Activated CD4-positive, alpha-beta T cell treated with anti-CD3 and anti-CD28 coated beads for 4 hours (primary cell): Measurements from ENCODE around the gene ZRANB2.

ENCODE experiments used
- DNase-seq, 2 donors: peaks; one replicate each; pipeline ENCODE4 v3.0.0-alpha.2; 2020

ZRANB2 gene

GRCh38 chr1:71080739-71081696, at the start of gene ZRANB2:
Gene ZRANB2 (minus strand): TSS chr1:71081035. CDS start chr1:71080995, 40 bp downstream.
- DNase-seq = peak; percentile 90 to 91

- DNase-seq = no peak
Observed at GRCh38 chr1:71128060-71128459, 47.2 kb upstream of the ZRANB2 start.

GRCh38 chr1:71118086-71118485, 37.3 kb upstream of the ZRANB2 start:
- no peak for DNase-seq

GRCh38 chr1:71116729-71117128, 35.9 kb upstream of the ZRANB2 start:
- DNase-seq = no peak

- DNase-seq = no peak
Observed at GRCh38 chr1:71106658-71107322, 26.0 kb upstream of the ZRANB2 start.

GRCh38 chr1:71104417-71104816, 23.6 kb upstream of the ZRANB2 start:
- DNase-seq = no peak

- DNase-seq = no peak
Observed at GRCh38 chr1:71101839-71102376, 21.1 kb upstream of the ZRANB2 start.

GRCh38 chr1:71097428-71097827, 16.6 kb upstream of the ZRANB2 start:
- no peak for DNase-seq

- DNase-seq = no peak
Observed at GRCh38 chr1:71094913-71095312, 14.1 kb upstream of the ZRANB2 start.

GRCh38 chr1:71093938-71094337, 13.1 kb upstream of the ZRANB2 start:
- no peak for DNase-seq

- DNase-seq = no peak
Observed at GRCh38 chr1:71089536-71090270, 8.9 kb upstream of the ZRANB2 start.

- DNase-seq = no peak
Observed at GRCh38 chr1:71088645-71089287, 7.9 kb upstream of the ZRANB2 start.

- DNase-seq = no peak
Observed at GRCh38 chr1:71087713-71088112, 6.9 kb upstream of the ZRANB2 start.

- no peak for DNase-seq
Observed at GRCh38 chr1:71087060-71087459, 6.2 kb upstream of the ZRANB2 start.

GRCh38 chr1:71086331-71086730, 5.5 kb upstream of the ZRANB2 start:
- no peak for DNase-seq

- no peak for DNase-seq
Observed at GRCh38 chr1:71083271-71083670, 2.4 kb upstream of the ZRANB2 start.

- peak in 1 of 2 donors; percentile 8 for DNase-seq
Observed at GRCh38 chr1:71081697-71082080, 854 bp upstream of the ZRANB2 start.

- DNase-seq = peak; percentile 22 to 24
Observed at GRCh38 chr1:71080230-71080738, 551 bp downstream of the ZRANB2 start.

- no peak for DNase-seq
Observed at GRCh38 chr1:71074681-71075080, 6.2 kb downstream of the ZRANB2 start.

- no peak for DNase-seq
Observed at GRCh38 chr1:71072273-71072672, 8.6 kb downstream of the ZRANB2 start.

- no peak for DNase-seq
Observed at GRCh38 chr1:71071720-71072119, 9.1 kb downstream of the ZRANB2 start.
